WERI-Rb-1 (cell line): Measurements from ENCODE around the gene DENND2A.
"Not testable (repeated sequence)": the region's sequence is repeated elsewhere in the genome, so short reads cannot be mapped to it uniquely, and the experiment has no call there.

Experiments used
- DNase-seq: peaks from one replicate; pipeline ENCODE4 v3.0.0-alpha.2; 2020
- H3K27ac ChIP-seq: fragments of 250-450 bp; sonication (Bioruptor Pico); 2 replicates; pipeline ENCODE4 v1.5.1; 2020; ENCODE audit warnings: mild to moderate bottlenecking, moderate library complexity
- H3K27me3 ChIP-seq: fragments of 250-450 bp; sonication (Bioruptor Pico); 2 replicates; pipeline ENCODE4 v1.5.1; 2021; ENCODE audit warnings: mild to moderate bottlenecking, low read depth, moderate library complexity; ENCODE audit not compliant: insufficient read depth, severe bottlenecking
- H3K36me3 ChIP-seq: fragments of 250-450 bp; sonication (Bioruptor Pico); 2 replicates; pipeline ENCODE4 v1.5.1; 2020; ENCODE audit warnings: mild to moderate bottlenecking, moderate library complexity
- H3K4me3 ChIP-seq: 2 replicates; pipeline ENCODE4 v1.5.1; 2011; ENCODE audit warnings: low read depth, mild to moderate bottlenecking, control low read depth, low read length
- H3K9me3 ChIP-seq: fragments of 250-450 bp; sonication (Bioruptor Pico); 2 replicates; pipeline ENCODE4 v1.5.1; 2021; ENCODE audit warnings: mild to moderate bottlenecking, moderate library complexity; ENCODE audit not compliant: severe bottlenecking
- TF ChIP-seq, protein P1 (sequence below): IDR thresholded peaks from 2 replicates; pipeline ENCODE4 v1.5.1; 2011; ENCODE audit warnings: low read depth, mild to moderate bottlenecking, control low read depth, inconsistent platforms, low read length

DENND2A gene

GRCh38 chr7:140625908-140626868 lies 14.4 kb downstream of the DENND2A start:
- Histone ChIP-seq H3K27me3 (no peaks in the 10 kb centered on the region), H3K4me3 (no peak overlapping the region), H3K27ac (no peak overlapping the region), H3K9me3 (no peaks in the 10 kb centered on the region), H3K36me3 (peaks cover 16% of the 10 kb centered on the region)
- TF ChIP-seq, protein P1, sequence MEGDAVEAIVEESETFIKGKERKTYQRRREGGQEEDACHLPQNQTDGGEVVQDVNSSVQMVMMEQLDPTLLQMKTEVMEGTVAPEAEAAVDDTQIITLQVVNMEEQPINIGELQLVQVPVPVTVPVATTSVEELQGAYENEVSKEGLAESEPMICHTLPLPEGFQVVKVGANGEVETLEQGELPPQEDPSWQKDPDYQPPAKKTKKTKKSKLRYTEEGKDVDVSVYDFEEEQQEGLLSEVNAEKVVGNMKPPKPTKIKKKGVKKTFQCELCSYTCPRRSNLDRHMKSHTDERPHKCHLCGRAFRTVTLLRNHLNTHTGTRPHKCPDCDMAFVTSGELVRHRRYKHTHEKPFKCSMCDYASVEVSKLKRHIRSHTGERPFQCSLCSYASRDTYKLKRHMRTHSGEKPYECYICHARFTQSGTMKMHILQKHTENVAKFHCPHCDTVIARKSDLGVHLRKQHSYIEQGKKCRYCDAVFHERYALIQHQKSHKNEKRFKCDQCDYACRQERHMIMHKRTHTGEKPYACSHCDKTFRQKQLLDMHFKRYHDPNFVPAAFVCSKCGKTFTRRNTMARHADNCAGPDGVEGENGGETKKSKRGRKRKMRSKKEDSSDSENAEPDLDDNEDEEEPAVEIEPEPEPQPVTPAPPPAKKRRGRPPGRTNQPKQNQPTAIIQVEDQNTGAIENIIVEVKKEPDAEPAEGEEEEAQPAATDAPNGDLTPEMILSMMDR: no peak
- no peak for DNase-seq

- H3K4me3 ChIP-seq, H3K27ac ChIP-seq, DNase-seq, H3K9me3 ChIP-seq, H3K27me3 ChIP-seq: not testable (repeated sequence)
- H3K36me3 ChIP-seq: peaks cover 12% of the 10 kb centered on the region
These were observed 15.4 kb downstream of the DENND2A start for GRCh38 chr7:140625192-140625558.

DNA sequence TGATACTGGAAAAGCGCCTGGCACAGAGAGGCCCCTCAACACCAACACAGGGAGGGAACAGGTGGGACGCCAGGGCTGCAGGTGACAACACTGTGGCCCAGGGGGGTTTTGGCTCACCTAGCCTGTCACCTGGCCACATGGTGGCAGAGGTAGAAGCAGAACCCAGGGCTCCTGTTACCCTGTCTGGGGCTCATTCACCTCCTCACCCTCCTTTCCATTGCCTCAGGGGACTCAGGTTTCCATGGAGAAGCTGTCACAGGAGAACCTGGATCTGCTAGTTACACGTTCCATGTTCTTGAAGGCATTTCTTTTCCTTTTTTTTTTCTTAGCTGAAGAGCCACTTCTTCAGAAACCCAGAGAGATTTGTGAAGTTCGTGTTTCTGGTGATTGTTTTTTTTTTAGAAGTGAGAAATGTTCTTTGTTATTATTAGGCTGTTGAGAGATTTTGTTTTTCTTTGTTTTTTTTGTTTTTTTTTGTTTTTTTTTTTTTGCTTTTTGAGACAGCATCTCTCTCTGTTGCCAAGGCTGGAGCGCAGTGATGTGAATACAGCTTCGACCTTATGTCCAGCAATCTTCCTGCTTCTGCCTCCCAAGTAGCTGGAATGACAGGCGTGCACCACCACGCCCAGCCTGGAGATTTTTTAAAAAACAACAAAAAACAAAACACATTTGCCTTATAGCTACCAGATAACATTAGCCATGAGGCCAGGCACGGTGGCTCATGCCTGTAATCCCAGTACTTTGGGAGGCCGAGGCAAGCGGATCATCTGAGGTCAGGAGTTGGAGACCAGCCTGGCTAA lies 16.0 kb downstream of the DENND2A start:
- TF ChIP-seq, protein P1: no peak
- H3K9me3 ChIP-seq: no peaks in the 10 kb centered on the region
- H3K4me3 ChIP-seq: no peak overlapping the region
- no peaks in the 10 kb centered on the region for H3K27me3 ChIP-seq
- no peak overlapping the region for H3K27ac ChIP-seq
- DNase-seq: no peak
- peaks cover 11% of the 10 kb centered on the region for H3K36me3 ChIP-seq

DNA sequence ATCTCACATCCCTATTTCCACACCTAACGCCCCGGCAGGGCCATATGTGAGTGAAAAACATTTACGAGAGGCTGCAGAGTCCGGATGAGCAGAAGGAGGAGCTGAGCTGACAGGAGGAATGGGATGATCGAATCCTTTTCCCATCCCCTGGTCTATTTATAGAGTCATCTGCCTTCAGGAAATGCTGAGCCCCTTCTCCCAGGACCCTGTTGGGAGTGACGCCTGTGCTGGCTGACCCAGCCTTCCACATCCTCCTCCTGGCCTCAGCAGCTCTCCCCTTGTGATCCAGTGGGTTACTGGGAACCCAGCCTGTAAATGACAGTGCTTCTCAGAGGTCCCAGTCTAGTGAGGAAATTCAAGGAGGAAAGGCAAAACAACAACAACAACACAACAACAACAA lies 16.6 kb downstream of the DENND2A start:
- TF ChIP-seq, protein P1: no peak
- H3K27ac ChIP-seq: no peak overlapping the region
- H3K9me3 ChIP-seq: no peaks in the 10 kb centered on the region
- H3K27me3 ChIP-seq: no peaks in the 10 kb centered on the region
- peaks cover 9% of the 10 kb centered on the region for H3K36me3 ChIP-seq
- no peak overlapping the region for H3K4me3 ChIP-seq
- no peak for DNase-seq

GRCh38 chr7:140621401-140622021 lies 19.1 kb downstream of the DENND2A start:
- DNase-seq: no peak
- Histone ChIP-seq H3K9me3 (no peaks in the 10 kb centered on the region), H3K27me3 (no peaks in the 10 kb centered on the region), H3K36me3 (peaks cover 7% of the 10 kb centered on the region), H3K4me3 (no peak overlapping the region), H3K27ac (no peak overlapping the region)
- TF ChIP-seq, protein P1: no peak

DNA sequence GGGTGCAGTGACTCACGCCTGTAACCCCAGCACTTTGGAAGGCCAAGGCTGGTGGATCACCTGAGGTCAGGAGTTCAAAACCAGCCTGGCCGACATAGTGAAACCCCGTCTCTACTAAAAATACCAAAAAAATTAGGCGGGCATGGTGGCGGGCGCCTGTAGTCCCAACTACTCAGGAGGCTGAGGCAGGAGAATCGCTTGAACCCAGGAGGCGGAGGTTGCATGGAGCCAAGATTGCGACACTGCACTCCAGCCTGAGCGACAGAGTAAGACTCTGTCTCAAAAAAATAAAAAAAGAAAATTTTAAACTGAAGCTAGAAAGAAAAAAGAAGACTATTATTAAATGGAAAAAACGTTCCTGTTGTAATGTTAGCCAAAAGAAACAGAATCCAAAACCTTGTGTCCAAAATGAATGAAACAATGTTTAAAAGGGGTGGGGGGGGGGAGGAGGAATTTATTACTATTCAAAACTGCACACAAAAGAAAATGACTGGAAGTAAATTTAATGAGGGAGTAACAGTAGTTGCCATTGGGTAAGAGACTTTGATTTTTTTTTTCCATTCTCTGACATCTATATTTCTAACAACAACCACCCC lies 20.6 kb downstream of the DENND2A start:
- H3K27ac ChIP-seq, DNase-seq, H3K9me3 ChIP-seq, H3K4me3 ChIP-seq, H3K36me3 ChIP-seq, H3K27me3 ChIP-seq: not testable (repeated sequence)
